AG10803 (cell line): ENCODE measurements around the gene SCAPER.
"Not testable (repeated sequence)": the region's sequence is repeated elsewhere in the genome, so short reads cannot be mapped to it uniquely, and the experiment has no call there.

ENCODE experiments used
- DNase-seq: peaks from one replicate; pipeline ENCODE4 v3.0.0; 2010; ENCODE audit warnings: low read depth
- H3K4me3 ChIP-seq: 2 replicates; pipeline ENCODE4 v1.5.1; 2011; ENCODE audit warnings: mild to moderate bottlenecking, low read length, control low read depth
- CTCF ChIP-seq: conservative IDR thresholded peaks from 2 replicates; pipeline ENCODE4 v1.5.1; 2011; ENCODE audit warnings: mild to moderate bottlenecking, low read length, control low read depth, inconsistent platforms

SCAPER gene

GRCh38 chr15:76327191-76328105 is 577.7 kb downstream of the SCAPER start:
- no peak for TF ChIP-seq CTCF
- no peak overlapping the region for H3K4me3 ChIP-seq
- DNase-seq = no peak

GRCh38 chr15:76325704-76326103 is 579.4 kb downstream of the SCAPER start:
- DNase-seq = no peak
- no peak for TF ChIP-seq CTCF
- no peak overlapping the region for H3K4me3 ChIP-seq

DNA sequence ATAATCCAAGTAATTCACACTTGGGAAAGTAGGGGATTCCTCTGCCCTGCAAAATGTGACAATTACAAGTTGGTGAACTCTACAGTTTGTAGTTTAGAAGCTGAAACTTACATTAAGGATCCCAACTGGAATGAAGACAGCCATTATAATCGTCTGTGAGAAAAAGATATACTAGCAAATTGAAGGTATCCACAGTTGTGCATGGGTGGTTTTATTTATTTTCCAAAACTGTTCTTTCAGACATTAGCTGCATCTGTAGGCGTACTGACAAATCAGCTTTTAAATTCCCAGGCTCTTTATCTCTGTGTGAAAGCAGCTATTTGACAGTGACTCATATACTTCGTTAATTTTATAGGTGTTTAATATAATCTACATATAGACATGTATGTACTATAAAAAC is 581.1 kb downstream of the SCAPER start:
- TF ChIP-seq CTCF = no peak
- no peak for DNase-seq
- no peak overlapping the region for H3K4me3 ChIP-seq

GRCh38 chr15:76321602-76322001 is 583.5 kb downstream of the SCAPER start:
- TF ChIP-seq CTCF = no peak
- no peak for DNase-seq
- no peak overlapping the region for H3K4me3 ChIP-seq

DNA sequence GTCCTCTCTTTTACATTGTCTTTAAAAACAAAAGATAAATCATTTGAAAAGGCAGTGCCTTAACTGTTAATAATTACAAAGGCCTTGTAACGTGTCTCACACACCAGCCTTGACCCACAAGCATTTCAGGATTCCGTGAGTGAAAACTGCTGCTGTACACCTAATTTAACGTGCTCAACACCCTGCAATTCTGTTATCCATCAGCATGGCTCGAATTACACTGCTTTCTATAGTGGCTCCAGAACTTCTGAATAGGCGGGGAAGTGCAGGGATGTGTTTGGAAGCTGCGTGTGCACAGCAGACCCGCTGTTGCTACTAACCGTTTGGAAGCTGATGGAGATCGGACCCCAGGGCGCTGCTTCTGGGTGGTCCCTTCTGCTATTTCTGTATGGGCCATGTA is 584.0 kb downstream of the SCAPER start:
- H3K4me3 ChIP-seq = no peak overlapping the region
- no peak for TF ChIP-seq CTCF
- no peak for DNase-seq

GRCh38 chr15:76320012-76320411 is 585.1 kb downstream of the SCAPER start:
- TF ChIP-seq CTCF = no peak
- no peak overlapping the region for H3K4me3 ChIP-seq
- DNase-seq = no peak

DNA sequence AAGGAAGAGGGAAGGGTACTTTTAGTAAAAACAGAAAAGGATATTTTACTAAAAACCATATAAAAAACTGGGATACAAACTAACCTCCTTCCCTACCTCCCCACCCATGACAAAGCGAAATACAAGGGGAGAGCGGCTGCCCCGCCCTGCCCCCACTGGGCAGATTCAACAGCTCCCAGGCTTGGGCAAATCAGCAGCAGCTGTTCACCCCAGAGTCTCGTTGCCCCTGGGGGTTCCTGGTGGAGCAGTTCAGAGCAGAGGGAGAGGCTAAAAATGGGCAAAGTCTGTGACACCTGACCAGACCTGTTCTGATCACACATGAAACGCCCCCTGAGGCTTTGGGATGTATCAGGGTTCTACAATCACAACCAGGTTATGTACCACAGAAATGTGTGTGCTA is 591.4 kb downstream of the SCAPER start:
- no peak for DNase-seq
- TF ChIP-seq CTCF = no peak
- H3K4me3 ChIP-seq = no peak overlapping the region

DNA sequence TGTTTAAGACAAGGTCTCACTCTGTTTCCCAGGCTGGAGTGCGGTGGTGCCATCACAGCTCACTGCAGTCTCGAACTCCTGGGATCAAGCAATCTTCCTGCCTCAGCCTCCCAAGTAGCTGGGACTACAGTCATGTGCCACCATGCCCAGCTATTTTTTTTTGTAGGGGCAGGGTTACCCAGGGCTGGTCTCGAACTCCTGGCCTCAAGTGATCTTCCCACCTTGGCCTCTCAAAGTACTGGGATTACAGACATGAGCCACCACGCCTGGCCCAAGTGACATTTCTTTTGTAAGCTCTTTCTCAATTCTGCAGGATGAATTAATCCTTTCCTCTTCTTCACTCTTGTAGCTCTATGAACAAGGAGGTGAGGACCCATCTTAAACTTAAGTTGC is 592.0 kb downstream of the SCAPER start:
- DNase-seq = not testable (repeated sequence)

More for the DNA sequence above, 592.0 kb downstream of the SCAPER start:
- H3K4me3 ChIP-seq = not testable (repeated sequence)
